Keratinocyte (primary cell): ENCODE measurements around the gene SLC22A1. TPM values are rescaled to one million over a fixed set of nuclear protein-coding genes. Genes with fewer than 3 reads are reported as not detected.

Experiments
- DNase-seq: peaks from one replicate; pipeline ENCODE4 v3.0.0-alpha.2; 2011; ENCODE audit warnings: low read depth, missing footprints, low spot score
- FAIRE-seq: peaks from 2 replicates; lab custom pipeline; 2011; peaks lifted over from hg19 to GRCh38; lab: Jason Lieb, UNC
- H2AFZ ChIP-seq: 2 replicates; pipeline ENCODE4 v1.6.0; 2012; ENCODE audit warnings: low read length, control low read depth, inconsistent platforms; ENCODE audit not compliant: control insufficient read depth
- H3K27ac ChIP-seq: 2 replicates; pipeline ENCODE4 v1.5.1; 2011; ENCODE audit warnings: low read length; ENCODE audit not compliant: control insufficient read depth, insufficient read depth
- H3K27me3 ChIP-seq: 3 replicates; pipeline ENCODE4 v1.6.0; 2011; ENCODE audit warnings: low read length; ENCODE audit not compliant: control insufficient read depth, insufficient read depth; ENCODE audit errors: extremely low read depth
- H3K36me3 ChIP-seq, 2 experiments: 2 replicates in 1 of 2; 3 replicates in 1 of 2; pipeline ENCODE4 v1.5.1; 2011; ENCODE audit warnings: low read length in 2 of 2, mild to moderate bottlenecking in 1 of 2; ENCODE audit not compliant: control insufficient read depth in 2 of 2, insufficient read depth in 2 of 2; ENCODE audit errors: extremely low read depth in 1 of 2
- H3K4me1 ChIP-seq: 3 replicates; pipeline ENCODE4 v1.5.1; 2011; ENCODE audit warnings: low read length; ENCODE audit not compliant: control insufficient read depth, insufficient read depth; ENCODE audit errors: extremely low read depth
- H3K4me2 ChIP-seq: 3 replicates; pipeline ENCODE4 v1.6.0; 2011; ENCODE audit warnings: low read depth, low read length; ENCODE audit not compliant: control insufficient read depth, insufficient read depth; ENCODE audit errors: extremely low read depth
- H3K4me3 ChIP-seq, 3 experiments: fragments of 200-600 bp in 1 of 3; sonication (generic) in 1 of 3; 2 replicates in 2 of 3; 3 replicates in 1 of 3; pipeline ENCODE4 v1.5.1; 2011 to 2016; ENCODE audit warnings: low read length in 3 of 3, mild to moderate bottlenecking in 3 of 3, control low read depth in 2 of 3, inconsistent platforms in 1 of 3, low read depth in 1 of 3, mixed read lengths in 1 of 3, mixed run types in 1 of 3, moderate library complexity in 1 of 3; ENCODE audit not compliant: control insufficient read depth in 2 of 3, insufficient read depth in 2 of 3; ENCODE audit errors: extremely low read depth in 1 of 3
- H3K79me2 ChIP-seq: 2 replicates; pipeline ENCODE4 v1.6.0; 2012; ENCODE audit warnings: low read length; ENCODE audit not compliant: control insufficient read depth, insufficient read depth
- H3K9ac ChIP-seq: 3 replicates; pipeline ENCODE4 v1.6.0; 2011; ENCODE audit warnings: low read length; ENCODE audit not compliant: control insufficient read depth, insufficient read depth; ENCODE audit errors: extremely low read depth
- H3K9me1 ChIP-seq: 3 replicates; pipeline ENCODE4 v1.6.0; 2011; ENCODE audit warnings: low read length; ENCODE audit not compliant: control insufficient read depth, insufficient read depth; ENCODE audit errors: extremely low read depth
- H3K9me3 ChIP-seq: 2 replicates; pipeline ENCODE4 v1.5.1; 2012; ENCODE audit warnings: low read depth, low read length; ENCODE audit not compliant: control insufficient read depth
- H4K20me1 ChIP-seq: 3 replicates; pipeline ENCODE4 v1.6.0; 2011; ENCODE audit warnings: low read length; ENCODE audit not compliant: control insufficient read depth, insufficient read depth; ENCODE audit errors: extremely low read depth
- CTCF ChIP-seq, 3 experiments: IDR thresholded peaks in 1 of 3; conservative IDR thresholded peaks in 1 of 3; optimal IDR thresholded peaks in 1 of 3; 2 replicates in 2 of 3; 3 replicates in 1 of 3; pipeline versions ENCODE3 to v1.5.1; 2011; ENCODE audit warnings: low read length in 3 of 3, mild to moderate bottlenecking in 3 of 3, moderate library complexity in 2 of 3, control low read depth in 1 of 3, inconsistent platforms in 1 of 3; ENCODE audit not compliant: insufficient read depth in 2 of 3; ENCODE audit errors: extremely low read depth in 1 of 3
- EZH2 ChIP-seq: IDR thresholded peaks from one replicate; pipeline ENCODE4 v1.6.1; 2012; ENCODE audit warnings: inconsistent platforms, mild to moderate bottlenecking, low read length, moderate library complexity
- dilution Hi-C: fragments of 300-500 bp; cut with MboI; formaldehyde crosslinking; loops from one replicate; pipeline ENCODE4 v1.7.0; 2020; ENCODE audit warnings: low sequenced_read_pairs; ENCODE audit not compliant: extremely low pct_ligation_motif_present
- polyA plus RNA-seq, 5 experiments: library from polyadenylated mRNA; depleted of rRNA in 3 of 5; stranded (reverse) in 3 of 5; stranded (forward) in 1 of 5; unstranded in 1 of 5; fragments of >200 nt; gene quantifications; 1 replicate in 1 of 5; 2 replicates in 3 of 5; 3 replicates in 1 of 5; pipeline versions ENCODE4 v1.2.1 to v1.2.3, GENCODE V29; 2011 to 2012; ENCODE audit warnings: missing spikeins in 2 of 5, low read depth in 1 of 5, low replicate concordance in 1 of 5

SLC22A1 gene
- polyA plus RNA-seq, 1 donor (not counting 4 experiments of a cell fraction or from before 2014, with no cell fraction given): 0.76 TPM

- H4K20me1 ChIP-seq: no peaks in the 10 kb centered on the region
- H3K27me3 ChIP-seq: no peaks in the 10 kb centered on the region
- H3K9me3 ChIP-seq: no peaks in the 10 kb centered on the region
- H3K9ac ChIP-seq: no peak overlapping the region
- H3K79me2 ChIP-seq: no peaks in the 10 kb centered on the region
- DNase-seq: no peak
- H2AFZ ChIP-seq: no peak overlapping the region
- FAIRE-seq: no peak
- H3K4me1 ChIP-seq: no peaks in the 10 kb centered on the region
- no peak overlapping the region for H3K27ac ChIP-seq
- H3K4me2 ChIP-seq: no peak overlapping the region
- dilution Hi-C loops: no loop called here
- TF ChIP-seq CTCF (optimal IDR thresholded peaks at IDR 0.05 in 1 of 3, IDR thresholded peaks at IDR 0.05 in 1 of 3, conservative IDR thresholded peaks at IDR 0.05 in 1 of 3; ENCODE audit: extremely low read depth in 1 of 3, insufficient read depth in 2 of 3, low read length in 3 of 3): no peak
- no peak for TF ChIP-seq EZH2
- peaks cover 34 to 36% of the 10 kb centered on the region in 2 experiments for H3K36me3 ChIP-seq
- no peak overlapping the region for H3K4me3 ChIP-seq
- H3K9me1 ChIP-seq: no peaks in the 10 kb centered on the region
Measured at GRCh38 chr6:160101277-160102205, 20.1 kb upstream of the SLC22A1 start.

GRCh38 chr6:160102399-160102798, 19.2 kb upstream of the SLC22A1 start:
- Histone ChIP-seq H3K27me3 (no peaks in the 10 kb centered on the region), H3K9ac (no peak overlapping the region), H3K4me3 (no peak overlapping the region), H4K20me1 (no peaks in the 10 kb centered on the region), H3K9me3 (no peaks in the 10 kb centered on the region), H3K9me1 (no peaks in the 10 kb centered on the region), H3K79me2 (no peaks in the 10 kb centered on the region), H3K4me1 (no peaks in the 10 kb centered on the region), H3K27ac (no peak overlapping the region), H3K4me2 (no peak overlapping the region), H2AFZ (no peak overlapping the region), H3K36me3 (peaks cover 29 to 39% of the 10 kb centered on the region in 2 experiments)
- no peak for DNase-seq
- dilution Hi-C loops: no loop called here
- no peak for FAIRE-seq
- TF ChIP-seq EZH2 (no peak), CTCF (optimal IDR thresholded peaks at IDR 0.05 in 1 of 3, IDR thresholded peaks at IDR 0.05 in 1 of 3, conservative IDR thresholded peaks at IDR 0.05 in 1 of 3; ENCODE audit: extremely low read depth in 1 of 3, insufficient read depth in 2 of 3, low read length in 3 of 3) (no peak)
